ENCODE measurements around the gene DNAH17.

DNA sequence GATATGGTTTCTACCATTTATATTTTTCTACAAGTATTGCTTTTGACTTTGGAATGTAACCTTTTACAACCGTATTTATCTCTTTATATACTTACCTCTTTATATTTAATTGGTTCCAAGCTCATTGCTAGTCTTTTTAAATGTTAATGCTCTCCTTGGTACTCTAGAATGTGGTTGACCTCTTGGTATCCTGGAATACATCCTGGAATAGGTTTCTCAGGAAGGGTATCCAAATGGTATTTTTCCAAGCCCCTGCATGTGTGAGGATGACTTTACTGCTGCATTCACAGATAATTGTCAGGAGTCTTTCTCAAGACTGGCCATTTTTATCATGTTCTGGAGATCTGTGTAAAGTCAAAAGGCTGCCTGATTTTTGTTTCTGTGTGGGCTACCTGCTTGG is 30.2 kb downstream of the DNAH17 start:
- TF ChIP-seq, protein P1, sequence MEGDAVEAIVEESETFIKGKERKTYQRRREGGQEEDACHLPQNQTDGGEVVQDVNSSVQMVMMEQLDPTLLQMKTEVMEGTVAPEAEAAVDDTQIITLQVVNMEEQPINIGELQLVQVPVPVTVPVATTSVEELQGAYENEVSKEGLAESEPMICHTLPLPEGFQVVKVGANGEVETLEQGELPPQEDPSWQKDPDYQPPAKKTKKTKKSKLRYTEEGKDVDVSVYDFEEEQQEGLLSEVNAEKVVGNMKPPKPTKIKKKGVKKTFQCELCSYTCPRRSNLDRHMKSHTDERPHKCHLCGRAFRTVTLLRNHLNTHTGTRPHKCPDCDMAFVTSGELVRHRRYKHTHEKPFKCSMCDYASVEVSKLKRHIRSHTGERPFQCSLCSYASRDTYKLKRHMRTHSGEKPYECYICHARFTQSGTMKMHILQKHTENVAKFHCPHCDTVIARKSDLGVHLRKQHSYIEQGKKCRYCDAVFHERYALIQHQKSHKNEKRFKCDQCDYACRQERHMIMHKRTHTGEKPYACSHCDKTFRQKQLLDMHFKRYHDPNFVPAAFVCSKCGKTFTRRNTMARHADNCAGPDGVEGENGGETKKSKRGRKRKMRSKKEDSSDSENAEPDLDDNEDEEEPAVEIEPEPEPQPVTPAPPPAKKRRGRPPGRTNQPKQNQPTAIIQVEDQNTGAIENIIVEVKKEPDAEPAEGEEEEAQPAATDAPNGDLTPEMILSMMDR (IDR thresholded peaks at IDR 0.05): no peak
- TF ChIP-seq EZH2 (IDR thresholded peaks at IDR 0.05; ENCODE audit: borderline replicate concordance, insufficient read depth, low read depth, low read length, poor library complexity, severe bottlenecking): no peak
